A549 (cell line): ENCODE results near the gene P2RX3. TPM values are rescaled to one million over a fixed set of nuclear protein-coding genes. Genes with fewer than 3 reads are reported as not detected.

ENCODE experiments used
- ATAC-seq, 2 experiments: fragments of 200-7000 bp in 1 of 2; fragments of >200 bp in 1 of 2; cut with Nextera tagmentation in 1 of 2; cut with Tn5 transposase in 1 of 2; 3 replicates each; pipeline versions ENCODE4 v1.8.0 to v1.9.1; 2018 to 2020; ENCODE audit warnings: mild to moderate bottlenecking in 1 of 2, moderate library complexity in 1 of 2
- CTCF ChIA-PET: fragments of 300-600 bp; sonication (Branson Sonifier 250); formaldehyde crosslinking; extraction: SDS; loops from one replicate; lab custom pipeline; 2021; ENCODE audit warnings: antibody characterized with exemption, inconsistent platforms; lab: Yijun Ruan, JAX
- POLR2A ChIA-PET: fragments of 350-600 bp; formaldehyde crosslinking; extraction: SDS; loops from one replicate; lab custom pipeline; 2021; ENCODE audit warnings: antibody characterized with exemption, inconsistent platforms; lab: Yijun Ruan, JAX
- DNase-seq, 2 experiments: peaks; one replicate each; pipeline versions ENCODE4 v3.0.0 to v3.0.0-alpha.2; 2011 to 2016; ENCODE audit warnings: low read depth in 1 of 2, low spot score in 1 of 2
- FAIRE-seq: peaks from 2 replicates; lab custom pipeline; 2011; peaks lifted over from hg19 to GRCh38; lab: Jason Lieb, UNC
- H3K27ac ChIP-seq, 2 experiments: fragments of >200 bp; sonication (Bioruptor Twin); formaldehyde crosslinking; 3 replicates each; pipeline ENCODE4 v1.5.1; 2016 to 2017
- H3K4me1 ChIP-seq: fragments of >200 bp; sonication (Bioruptor Twin); formaldehyde crosslinking; 3 replicates; pipeline ENCODE4 v1.6.1; 2016
- H3K4me2 ChIP-seq: fragments of >200 bp; sonication (Bioruptor Twin); formaldehyde crosslinking; 3 replicates; pipeline ENCODE4 v1.6.1; 2016
- H3K4me3 ChIP-seq: fragments of >200 bp; sonication (Bioruptor Twin); formaldehyde crosslinking; 3 replicates; pipeline ENCODE4 v1.5.1; 2016
- H3K9me3 ChIP-seq: fragments of >200 bp; sonication (Bioruptor Twin); formaldehyde crosslinking; 3 replicates; pipeline ENCODE4 v1.6.1; 2016
- CHD2 ChIP-seq: fragments of 150-350 bp; IDR thresholded peaks from 2 replicates; pipeline ENCODE4 v1.6.1; 2014; ENCODE audit warnings: low read length; ENCODE audit not compliant: partially characterized antibody
- CHD4 ChIP-seq: fragments of 200-600 bp; sonication (generic); IDR thresholded peaks from 2 replicates; pipeline ENCODE4 v1.6.1; 2016; ENCODE audit warnings: antibody characterized with exemption, mild to moderate bottlenecking, borderline replicate concordance
- EHMT2 ChIP-seq: fragments of 200-600 bp; sonication (generic); IDR thresholded peaks from 2 replicates; pipeline ENCODE4 v1.6.1; 2016; ENCODE audit warnings: antibody characterized with exemption, low read depth, mild to moderate bottlenecking, moderate library complexity
- ESRRA ChIP-seq: fragments of 150-350 bp; IDR thresholded peaks from 2 replicates; pipeline ENCODE4 v1.6.1; 2014; ENCODE audit warnings: mild to moderate bottlenecking, low read length, borderline replicate concordance
- FOXS1 ChIP-seq: fragments of 250-450 bp; sonication (Bioruptor Pico); IDR thresholded peaks from 2 replicates; pipeline ENCODE4 v1.5.0; 2020; ENCODE audit warnings: mild to moderate bottlenecking, moderate library complexity
- GATA3 ChIP-seq: IDR thresholded peaks from 2 replicates; pipeline ENCODE4 v1.6.1; 2012; ENCODE audit warnings: borderline replicate concordance
- HDAC2 ChIP-seq: fragments of 200-600 bp; sonication (generic); IDR thresholded peaks from 2 replicates; pipeline ENCODE4 v1.6.1; 2016
- HEYL ChIP-seq: fragments of 250-450 bp; sonication (Bioruptor Pico); IDR thresholded peaks from 2 replicates; pipeline ENCODE4 v1.8.0; 2021; ENCODE audit warnings: mild to moderate bottlenecking, moderate library complexity
- HOXA7 ChIP-seq: fragments of 250-450 bp; sonication (Bioruptor Pico); IDR thresholded peaks from 2 replicates; pipeline ENCODE4 v1.5.0; 2020; ENCODE audit warnings: mild to moderate bottlenecking, moderate library complexity
- JUN ChIP-seq, 2 experiments: fragments of >200 bp; sonication (Bioruptor Twin); formaldehyde crosslinking; IDR thresholded peaks; 2 replicates in 1 of 2; 3 replicates in 1 of 2; pipeline ENCODE4 v1.6.1; 2016 to 2017
- MAX ChIP-seq: IDR thresholded peaks from 2 replicates; pipeline ENCODE4 v1.6.1; 2012
- MYC ChIP-seq: IDR thresholded peaks from 2 replicates; pipeline ENCODE4 v1.6.1; 2012; ENCODE audit warnings: mild to moderate bottlenecking, inconsistent platforms, low read length, improper control_type of control experiment, borderline replicate concordance
- PBX3 ChIP-seq: IDR thresholded peaks from 2 replicates; pipeline ENCODE4 v1.6.1; 2012
- RNF2 ChIP-seq: fragments of 200-600 bp; sonication (generic); IDR thresholded peaks from 2 replicates; pipeline ENCODE4 v1.6.1; 2016; ENCODE audit warnings: low read depth, mild to moderate bottlenecking, antibody characterized with exemption, moderate library complexity, borderline replicate concordance
- SMC3 ChIP-seq: fragments of >200 bp; sonication (Bioruptor Twin); formaldehyde crosslinking; IDR thresholded peaks from 3 replicates; pipeline ENCODE4 v1.6.1; 2018; ENCODE audit warnings: inconsistent platforms
- ZFP36 ChIP-seq: fragments of 450-650 bp; IDR thresholded peaks from 2 replicates; pipeline ENCODE4 v1.6.1; 2014; ENCODE audit warnings: borderline replicate concordance; ENCODE audit not compliant: partially characterized antibody
- ZNF302 ChIP-seq: fragments of 250-450 bp; sonication (Bioruptor Pico); IDR thresholded peaks from 2 replicates; pipeline ENCODE4 v1.9.0; 2021; ENCODE audit warnings: inconsistent platforms, mild to moderate bottlenecking, moderate library complexity
- WGBS: methylation state at CpG from one replicate; pipeline ENCODE4 v1.1.6; 2017; ENCODE audit errors: missing lambda C conversion rate; 5-methylcytosine and 5-hydroxymethylcytosine counted together
- polyA plus RNA-seq, 4 experiments: library from polyadenylated mRNA; depleted of rRNA in 3 of 4; stranded (reverse); fragments of >200 nt; fragmentation: RNase III in 1 of 4; extraction: RNeasy Plus Mini Kit Qiagen cat#74134 plus additional on column Dnase treatment in 1 of 4; gene quantifications; 2 replicates in 3 of 4; 3 replicates in 1 of 4; pipeline ENCODE4 v1.2.3, GENCODE V29; 2011 to 2017
- TF ChIP-seq, protein P1 (sequence below): fragments of 150-350 bp; IDR thresholded peaks from 2 replicates; pipeline ENCODE4 v1.6.1; 2014; ENCODE audit warnings: low read depth, mild to moderate bottlenecking, low read length
- TF ChIP-seq, protein P2 (sequence below): fragments of >200 bp; sonication (Bioruptor Twin); formaldehyde crosslinking; IDR thresholded peaks from 2 replicates; pipeline ENCODE4 v1.6.1; 2016
- TF ChIP-seq, protein P3 (sequence below): fragments of 450-650 bp; IDR thresholded peaks from 2 replicates; pipeline ENCODE4 v1.6.1; 2014; ENCODE audit warnings: antibody characterized with exemption
- TF ChIP-seq, protein P4 (sequence below): IDR thresholded peaks from 2 replicates; pipeline ENCODE4 v1.6.1; 2012; ENCODE audit warnings: low read depth, borderline replicate concordance

P2RX3 gene
- polyA plus RNA-seq, 2 of the 4 experiments (the other 2 are of a cell fraction), result 0.05 to 0.37 TPM

- Histone ChIP-seq H3K9me3 (peaks cover 17% of the 10 kb centered on the region), H3K4me3 (no peak overlapping the region), H3K4me2 (no peak overlapping the region), H3K4me1 (no peaks in the 10 kb centered on the region), H3K27ac (no peak overlapping the region)
- DNase-seq (no peak), ATAC-seq (no peak), FAIRE-seq (no peak)
- 90% methylated on average over 2 of the region's 2 CpGs for WGBS
- TF ChIP-seq RNF2 (no peak), ESRRA (no peak), FOXS1 (CRISPR knock-in tag) (no peak), ZFP36 (no peak), MAX (no peak), HEYL (no peak), GATA3 (no peak), HOXA7 (no peak), MYC (no peak), JUN (IDR thresholded peaks at IDR 0.05) (no peak), CHD4 (no peak), PBX3 (no peak), HDAC2 (no peak), EHMT2 (no peak)
- TF ChIP-seq, protein P1, sequence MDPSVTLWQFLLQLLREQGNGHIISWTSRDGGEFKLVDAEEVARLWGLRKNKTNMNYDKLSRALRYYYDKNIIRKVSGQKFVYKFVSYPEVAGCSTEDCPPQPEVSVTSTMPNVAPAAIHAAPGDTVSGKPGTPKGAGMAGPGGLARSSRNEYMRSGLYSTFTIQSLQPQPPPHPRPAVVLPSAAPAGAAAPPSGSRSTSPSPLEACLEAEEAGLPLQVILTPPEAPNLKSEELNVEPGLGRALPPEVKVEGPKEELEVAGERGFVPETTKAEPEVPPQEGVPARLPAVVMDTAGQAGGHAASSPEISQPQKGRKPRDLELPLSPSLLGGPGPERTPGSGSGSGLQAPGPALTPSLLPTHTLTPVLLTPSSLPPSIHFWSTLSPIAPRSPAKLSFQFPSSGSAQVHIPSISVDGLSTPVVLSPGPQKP, result no peak
- TF ChIP-seq, protein P2, sequence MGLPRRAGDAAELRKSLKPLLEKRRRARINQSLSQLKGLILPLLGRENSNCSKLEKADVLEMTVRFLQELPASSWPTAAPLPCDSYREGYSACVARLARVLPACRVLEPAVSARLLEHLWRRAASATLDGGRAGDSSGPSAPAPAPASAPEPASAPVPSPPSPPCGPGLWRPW, result no peak
- TF ChIP-seq, protein P3, sequence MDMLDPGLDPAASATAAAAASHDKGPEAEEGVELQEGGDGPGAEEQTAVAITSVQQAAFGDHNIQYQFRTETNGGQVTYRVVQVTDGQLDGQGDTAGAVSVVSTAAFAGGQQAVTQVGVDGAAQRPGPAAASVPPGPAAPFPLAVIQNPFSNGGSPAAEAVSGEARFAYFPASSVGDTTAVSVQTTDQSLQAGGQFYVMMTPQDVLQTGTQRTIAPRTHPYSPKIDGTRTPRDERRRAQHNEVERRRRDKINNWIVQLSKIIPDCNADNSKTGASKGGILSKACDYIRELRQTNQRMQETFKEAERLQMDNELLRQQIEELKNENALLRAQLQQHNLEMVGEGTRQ, result no peak
- TF ChIP-seq, protein P4, sequence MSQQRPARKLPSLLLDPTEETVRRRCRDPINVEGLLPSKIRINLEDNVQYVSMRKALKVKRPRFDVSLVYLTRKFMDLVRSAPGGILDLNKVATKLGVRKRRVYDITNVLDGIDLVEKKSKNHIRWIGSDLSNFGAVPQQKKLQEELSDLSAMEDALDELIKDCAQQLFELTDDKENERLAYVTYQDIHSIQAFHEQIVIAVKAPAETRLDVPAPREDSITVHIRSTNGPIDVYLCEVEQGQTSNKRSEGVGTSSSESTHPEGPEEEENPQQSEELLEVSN, result no peak
- CTCF ChIA-PET, result interaction anchor here (1.3 kb wide), 2 partner anchors 19 to 456 kb away, joined by 3 to 4 read pairs; no protein-coding TSS in a partner anchor
- POLR2A ChIA-PET, result no interaction called here
Observed at GRCh38 chr11:57297221-57297620, 40.9 kb upstream of the P2RX3 start.

GRCh38 chr11:57299150-57299737 lies 38.9 kb upstream of the P2RX3 start:
- Histone ChIP-seq H3K4me3 (no peak overlapping the region), H3K4me1 (peaks cover 1% of the 10 kb centered on the region; the same call in 2 of the 3 replicates), H3K9me3 (peaks cover 17% of the 10 kb centered on the region), H3K27ac (no peak overlapping the region), H3K4me2 (no peak overlapping the region)
- CTCF ChIA-PET, result interaction anchor here (0.6 to 1.5 kb wide), 4 partner anchors 9 to 265 kb away, joined by 3 read pairs; no protein-coding TSS in a partner anchor
- TF ChIP-seq SMC3 (no peak), CHD2 (no peak), PBX3 (no peak), MAX (no peak), ZNF302 (CRISPR knock-in tag) (no peak)
- POLR2A ChIA-PET, result interaction anchor here (0.6 kb wide), 1 partner anchor 8 kb away, joined by 3 read pairs; no protein-coding TSS in a partner anchor
- 97% methylated on average over 5 of the region's 5 CpGs for WGBS
- ATAC-seq (no peak), FAIRE-seq (no peak), DNase-seq (peak in 1 of 2 experiments; percentile 33)
